ENCODE results near the gene PTPRD. TPM values are rescaled to one million over a fixed set of nuclear protein-coding genes. Genes with fewer than 3 reads are reported as not detected.
A peak's percentile ranks its signal among the peaks of the same experiment; 100 is the strongest.

Gene PTPRD
- total RNA-seq, 1 donor from 2014 or later = 532 TPM

GRCh38 chr9:8489835-8490234, 2123.0 kb downstream of the PTPRD start:
- no peak for DNase-seq
- Mint-ChIP-seq H3K27me3 (ENCODE audit: unreplicated experiment) (no peaks in the 10 kb centered on the region), H3K27ac (ENCODE audit: unreplicated experiment) (no peak overlapping the region), H3K9me3 (ENCODE audit: unreplicated experiment) (peaks cover 3% of the 10 kb centered on the region), H3K36me3 (ENCODE audit: unreplicated experiment) (no peaks in the 10 kb centered on the region), H3K4me3 (ENCODE audit: unreplicated experiment) (no peak overlapping the region), H3K4me1 (ENCODE audit: low read depth, unreplicated experiment) (peaks cover 8% of the 10 kb centered on the region)
- no peak for TF ChIP-seq CTCF (IDR thresholded peaks at IDR 0.05; ENCODE audit: partially characterized antibody, unreplicated experiment)

GRCh38 chr9:8486095-8486494, 2126.7 kb downstream of the PTPRD start:
- no peak overlapping the region for H3K4me3 Mint-ChIP-seq (ENCODE audit: unreplicated experiment)
- TF ChIP-seq CTCF (IDR thresholded peaks at IDR 0.05; ENCODE audit: partially characterized antibody, unreplicated experiment) = peak; percentile 33
- peaks cover 8% of the 10 kb centered on the region for H3K4me1 Mint-ChIP-seq (ENCODE audit: low read depth, unreplicated experiment)
- H3K36me3 Mint-ChIP-seq (ENCODE audit: unreplicated experiment) = peaks cover 4% of the 10 kb centered on the region
- peak overlapping the region; percentile 25 for H3K27ac Mint-ChIP-seq (ENCODE audit: unreplicated experiment)
- peaks cover 3% of the 10 kb centered on the region for H3K9me3 Mint-ChIP-seq (ENCODE audit: unreplicated experiment)
- H3K27me3 Mint-ChIP-seq (ENCODE audit: unreplicated experiment) = no peaks in the 10 kb centered on the region
- peak; percentile 55 for DNase-seq

GRCh38 chr9:8484597-8485191, 2128.1 kb downstream of the PTPRD start:
- H3K27ac Mint-ChIP-seq (ENCODE audit: unreplicated experiment) = no peak overlapping the region
- H3K4me3 Mint-ChIP-seq (ENCODE audit: unreplicated experiment) = no peak overlapping the region
- DNase-seq = no peak
- H3K4me1 Mint-ChIP-seq (ENCODE audit: low read depth, unreplicated experiment) = peaks cover under 1% of the 10 kb centered on the region
- peaks cover 4% of the 10 kb centered on the region for H3K36me3 Mint-ChIP-seq (ENCODE audit: unreplicated experiment)
- no peak for TF ChIP-seq CTCF (IDR thresholded peaks at IDR 0.05; ENCODE audit: partially characterized antibody, unreplicated experiment)
- H3K27me3 Mint-ChIP-seq (ENCODE audit: unreplicated experiment) = peaks cover 1% of the 10 kb centered on the region
- peaks cover 3% of the 10 kb centered on the region for H3K9me3 Mint-ChIP-seq (ENCODE audit: unreplicated experiment)

GRCh38 chr9:8477450-8477849, 2135.4 kb downstream of the PTPRD start:
- TF ChIP-seq CTCF (IDR thresholded peaks at IDR 0.05; ENCODE audit: partially characterized antibody, unreplicated experiment) = no peak
- Mint-ChIP-seq H3K4me1 (ENCODE audit: low read depth, unreplicated experiment) (no peaks in the 10 kb centered on the region), H3K36me3 (ENCODE audit: unreplicated experiment) (peaks cover 11% of the 10 kb centered on the region), H3K27ac (ENCODE audit: unreplicated experiment) (no peak overlapping the region), H3K9me3 (ENCODE audit: unreplicated experiment) (no peaks in the 10 kb centered on the region), H3K4me3 (ENCODE audit: unreplicated experiment) (no peak overlapping the region), H3K27me3 (ENCODE audit: unreplicated experiment) (peaks cover 4% of the 10 kb centered on the region)
- DNase-seq = no peak

- no peaks in the 10 kb centered on the region for H3K4me1 Mint-ChIP-seq (ENCODE audit: low read depth, unreplicated experiment)
- H3K9me3 Mint-ChIP-seq (ENCODE audit: unreplicated experiment) = no peaks in the 10 kb centered on the region
- H3K27ac Mint-ChIP-seq (ENCODE audit: unreplicated experiment) = no peak overlapping the region
- no peak for TF ChIP-seq CTCF (IDR thresholded peaks at IDR 0.05; ENCODE audit: partially characterized antibody, unreplicated experiment)
- H3K36me3 Mint-ChIP-seq (ENCODE audit: unreplicated experiment) = peaks cover 7% of the 10 kb centered on the region
- peaks cover 6% of the 10 kb centered on the region for H3K27me3 Mint-ChIP-seq (ENCODE audit: unreplicated experiment)
- no peak for DNase-seq
- no peak overlapping the region for H3K4me3 Mint-ChIP-seq (ENCODE audit: unreplicated experiment)
Observed at GRCh38 chr9:8474937-8475336, 2137.9 kb downstream of the PTPRD start.
